ENCODE results near the gene SPINK5. TPM values are rescaled to one million over a fixed set of nuclear protein-coding genes. Genes with fewer than 3 reads are reported as not detected.

Gene SPINK5
- total and polyA plus RNA-seq, 4 donors, result 4.2 to 9.6 (median 6.1) TPM

- no peak overlapping the region for H3K27ac ChIP-seq (ENCODE audit: low read depth in 1 of 2, low read length in 1 of 2)
- no peaks in the 10 kb centered on the region for H3K36me3 ChIP-seq (ENCODE audit: control insufficient read depth in 4 of 4, insufficient read depth in 4 of 4, low read length in 4 of 4)
- no peaks in the 10 kb centered on the region for H3K4me1 ChIP-seq (ENCODE audit: control insufficient read depth in 5 of 5, insufficient read depth in 5 of 5, low read length in 5 of 5)
- WGBS, 2 donors, result 95% methylated on average over 1 of the region's 1 CpG
- no peaks in the 10 kb centered on the region for H3K9me3 ChIP-seq (ENCODE audit: control insufficient read depth in 4 of 4, insufficient read depth in 3 of 4, low read length in 3 of 4)
- no peak overlapping the region for H3K4me3 ChIP-seq
- TF ChIP-seq CTCF (IDR thresholded peaks at IDR 0.05; ENCODE audit: control extremely low read depth, extremely low read depth), result no peak
- DNase-seq (no peak), ATAC-seq (ENCODE audit: insufficient read depth, low FRiP score) (no peak)
- no peak overlapping the region for H3K9ac ChIP-seq (ENCODE audit: insufficient read depth in 1 of 2, low read length in 2 of 2)
- H3K27me3 ChIP-seq (ENCODE audit: control insufficient read depth in 3 of 3, insufficient read depth in 3 of 3, low read length in 2 of 3), result no peaks in the 10 kb centered on the region
Measured at GRCh38 chr5:148083203-148083602, 19.4 kb downstream of the SPINK5 start.

- H3K4me1 ChIP-seq (ENCODE audit: control insufficient read depth in 5 of 5, insufficient read depth in 5 of 5, low read length in 5 of 5), result no peaks in the 10 kb centered on the region
- DNase-seq, result no peak
- H3K9me3 ChIP-seq (ENCODE audit: control insufficient read depth in 4 of 4, insufficient read depth in 3 of 4, low read length in 3 of 4), result no peaks in the 10 kb centered on the region
- WGBS, 2 donors, result 88 to 89% methylated on average over 2 of the region's 2 CpGs
- H3K36me3 ChIP-seq (ENCODE audit: control insufficient read depth in 4 of 4, insufficient read depth in 4 of 4, low read length in 4 of 4), result no peaks in the 10 kb centered on the region
- peaks cover 0 to under 1% (median 0%) of the 10 kb centered on the region in 3 donors for H3K27me3 ChIP-seq (ENCODE audit: control insufficient read depth in 3 of 3, insufficient read depth in 3 of 3, low read length in 2 of 3)
- H3K4me3 ChIP-seq, result no peak overlapping the region
- H3K9ac ChIP-seq (ENCODE audit: insufficient read depth in 1 of 2, low read length in 2 of 2), result no peak overlapping the region
- TF ChIP-seq CTCF (IDR thresholded peaks at IDR 0.05; ENCODE audit: control extremely low read depth, extremely low read depth), result no peak
- H3K27ac ChIP-seq (ENCODE audit: low read depth in 1 of 2, low read length in 1 of 2), result no peak overlapping the region
- ATAC-seq (ENCODE audit: insufficient read depth, low FRiP score), result no peak
Measured at GRCh38 chr5:148084269-148084668, 20.5 kb downstream of the SPINK5 start.

- no peak overlapping the region for H3K27ac ChIP-seq (ENCODE audit: low read depth in 1 of 2, low read length in 1 of 2)
- H3K9ac ChIP-seq (ENCODE audit: insufficient read depth in 1 of 2, low read length in 2 of 2), result no peak overlapping the region
- DNase-seq (no peak), ATAC-seq (ENCODE audit: insufficient read depth, low FRiP score) (no peak)
- no peak overlapping the region for H3K4me3 ChIP-seq
- no peaks in the 10 kb centered on the region for H3K9me3 ChIP-seq (ENCODE audit: control insufficient read depth in 4 of 4, insufficient read depth in 3 of 4, low read length in 3 of 4)
- no peaks in the 10 kb centered on the region for H3K36me3 ChIP-seq (ENCODE audit: control insufficient read depth in 4 of 4, insufficient read depth in 4 of 4, low read length in 4 of 4)
- H3K27me3 ChIP-seq (ENCODE audit: control insufficient read depth in 3 of 3, insufficient read depth in 3 of 3, low read length in 2 of 3), result peaks cover 0 to 5% (median 0%) of the 10 kb centered on the region in 3 donors
- peaks cover 0 to 2% (median 0%) of the 10 kb centered on the region in 5 donors for H3K4me1 ChIP-seq (ENCODE audit: control insufficient read depth in 5 of 5, insufficient read depth in 5 of 5, low read length in 5 of 5)
- TF ChIP-seq CTCF (IDR thresholded peaks at IDR 0.05; ENCODE audit: control extremely low read depth, extremely low read depth), result no peak
Measured at GRCh38 chr5:148085310-148085709, 21.5 kb downstream of the SPINK5 start.
